Activated CD8-positive, alpha-beta memory T cell treated with anti-CD3 and anti-CD28 coated beads, Interleukin-2, amount 50 U/mL, for 1 hour (primary cell): Measurements from ENCODE around the gene ZNF358.

ENCODE experiments used
- DNase-seq: peaks from one replicate; pipeline ENCODE4 v3.0.0-alpha.2; 2020; ENCODE audit errors: extremely low read depth

Gene ZNF358

GRCh38 chr19:7520131-7521051, 4.5 kb downstream of the ZNF358 start:
- DNase-seq, result no peak

GRCh38 chr19:7521551-7522071, 5.7 kb downstream of the ZNF358 start:
- DNase-seq, result no peak

- peak; percentile 98 for DNase-seq
Measured at GRCh38 chr19:7522072-7522922, 6.4 kb downstream of the ZNF358 start, which contains the start of gene MCOLN1. TSS of gene MCOLN1 (plus strand) at chr19:7522624. CDS start at chr19:7522751, 127 bp downstream.

- DNase-seq, result no peak
Measured at GRCh38 chr19:7522923-7523667, 7.2 kb downstream of the ZNF358 start.

GRCh38 chr19:7524523-7524922, 8.6 kb downstream of the ZNF358 start:
- DNase-seq, result no peak

GRCh38 chr19:7524992-7525739, 9.3 kb downstream of the ZNF358 start:
- DNase-seq, result no peak

- DNase-seq, result no peak
Measured at GRCh38 chr19:7526059-7526929, 10.4 kb downstream of the ZNF358 start.

- DNase-seq, result no peak
Measured at GRCh38 chr19:7527516-7528191, 11.8 kb downstream of the ZNF358 start.

- no peak for DNase-seq
Measured at GRCh38 chr19:7528192-7528519, 12.3 kb downstream of the ZNF358 start.

- no peak for DNase-seq
Measured at GRCh38 chr19:7528522-7529245, 12.8 kb downstream of the ZNF358 start.

GRCh38 chr19:7529246-7529600, 13.3 kb downstream of the ZNF358 start:
- no peak for DNase-seq

- no peak for DNase-seq
Measured at GRCh38 chr19:7529610-7530490, 13.9 kb downstream of the ZNF358 start.

- no peak for DNase-seq
Measured at GRCh38 chr19:7533281-7533885, 17.5 kb downstream of the ZNF358 start.

GRCh38 chr19:7533925-7534480, 18.1 kb downstream of the ZNF358 start:
- peak; percentile 48 for DNase-seq

GRCh38 chr19:7534531-7535046, 18.7 kb downstream of the ZNF358 start:
- DNase-seq, result no peak

GRCh38 chr19:7535047-7535997, 19.4 kb downstream of the ZNF358 start, which contains the start of gene PNPLA6:
TSS of gene PNPLA6 (plus strand) at chr19:7535717. CDS start at chr19:7535789, 72 bp downstream.
- peak; percentile 59 for DNase-seq
